ENCODE results near the gene C5AR2.
A peak's percentile ranks its signal among the peaks of the same experiment; 100 is the strongest.
"Not testable (repeated sequence)": the region's sequence is repeated elsewhere in the genome, so short reads cannot be mapped to it uniquely, and the experiment has no call there.

C5AR2 gene

GRCh38 chr19:47323872-47324271, 8.1 kb upstream of the C5AR2 start:
- no peak for DNase-seq (ENCODE audit: low read depth)

DNA sequence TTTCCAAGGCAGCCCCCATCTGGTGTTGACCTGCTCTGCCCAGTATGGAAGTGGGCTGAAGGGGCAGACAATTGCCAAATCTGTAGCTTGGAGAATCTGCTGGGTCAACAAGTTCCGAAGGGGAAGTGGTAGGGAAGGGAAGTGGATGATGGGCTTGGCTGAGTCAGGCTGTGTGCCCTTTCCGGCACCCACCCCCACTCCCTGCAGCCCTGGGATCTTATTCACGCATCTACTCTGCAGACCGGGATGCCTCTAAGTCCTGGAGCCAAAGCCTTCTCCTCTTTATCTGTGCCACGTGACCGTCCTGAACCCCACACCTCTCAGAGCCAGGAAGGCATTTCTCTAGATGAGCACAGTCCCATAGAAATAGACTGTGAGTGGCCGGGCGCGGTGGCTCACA, 7.5 kb upstream of the C5AR2 start:
- no peak for DNase-seq (ENCODE audit: low read depth)

- no peak for DNase-seq (ENCODE audit: low read depth)
Observed at GRCh38 chr19:47330466-47330869, 1.5 kb upstream of the C5AR2 start.

DNA sequence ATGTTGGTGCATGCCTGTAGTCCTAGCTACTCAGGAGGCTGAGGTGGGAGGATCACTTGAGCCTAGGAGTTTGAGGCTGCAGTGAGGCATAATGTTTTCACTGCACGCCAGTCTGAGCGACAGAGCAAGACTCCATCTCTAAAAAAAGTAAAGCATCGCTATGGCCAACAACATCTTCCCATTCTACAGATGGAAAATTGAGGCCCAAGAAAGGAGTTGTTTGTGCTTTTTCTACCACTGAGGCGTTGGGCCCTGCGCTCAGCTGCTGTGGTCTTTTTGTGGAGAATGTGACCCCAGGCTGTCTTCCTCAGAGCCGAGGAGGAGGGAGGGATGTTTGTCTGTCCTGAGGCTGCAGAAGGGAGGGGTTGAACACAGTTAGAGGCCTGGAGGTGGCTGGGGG, 485 bp upstream of the C5AR2 start:
- DNase-seq (ENCODE audit: low read depth): no peak

- DNase-seq (ENCODE audit: low read depth): not testable (repeated sequence)
Observed at GRCh38 chr19:47336765-47337718, 5.1 kb downstream of the C5AR2 start.

- no peak for DNase-seq (ENCODE audit: low read depth)
Observed at GRCh38 chr19:47339196-47339880, 7.4 kb downstream of the C5AR2 start.

GRCh38 chr19:47340477-47341208, 8.7 kb downstream of the C5AR2 start:
- DNase-seq (ENCODE audit: low read depth): no peak

GRCh38 chr19:47341734-47342133, 9.8 kb downstream of the C5AR2 start:
- DNase-seq (ENCODE audit: low read depth): no peak

DNA sequence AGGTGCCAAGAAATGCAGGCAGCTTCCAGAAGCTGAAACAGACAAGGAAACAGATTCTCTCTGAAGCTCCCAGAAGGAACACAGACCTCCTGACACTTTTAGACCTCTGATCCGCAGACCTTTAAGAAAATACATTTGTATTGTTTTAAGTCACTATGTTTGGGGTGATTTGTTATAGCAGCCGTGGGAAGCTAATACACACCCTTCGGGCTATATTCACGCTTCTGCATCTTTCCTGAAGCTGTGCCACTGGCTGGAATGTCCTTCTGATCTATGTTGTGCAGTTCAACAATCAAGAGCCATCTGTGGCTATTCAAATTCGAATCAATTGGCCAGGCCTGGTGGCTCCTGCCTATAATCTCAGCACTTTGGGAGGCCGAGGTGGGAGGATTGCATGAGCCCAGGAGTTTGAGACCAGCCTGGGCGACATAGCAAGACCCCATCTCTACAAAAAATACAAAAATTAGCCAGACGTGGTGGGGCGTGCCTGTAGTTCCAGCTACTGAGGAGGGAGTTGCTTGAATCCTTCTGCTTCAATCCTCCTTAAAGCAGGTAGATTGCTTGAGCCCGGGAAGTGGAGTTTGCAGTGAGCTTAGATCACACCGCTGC, 11.3 kb downstream of the C5AR2 start:
- DNase-seq (ENCODE audit: low read depth): no peak

- no peak for DNase-seq (ENCODE audit: low read depth)
Observed at GRCh38 chr19:47344425-47344824, 12.4 kb downstream of the C5AR2 start.

- DNase-seq (ENCODE audit: low read depth): not testable (repeated sequence)
Observed at GRCh38 chr19:47346024-47346423, 14.0 kb downstream of the C5AR2 start.

DNA sequence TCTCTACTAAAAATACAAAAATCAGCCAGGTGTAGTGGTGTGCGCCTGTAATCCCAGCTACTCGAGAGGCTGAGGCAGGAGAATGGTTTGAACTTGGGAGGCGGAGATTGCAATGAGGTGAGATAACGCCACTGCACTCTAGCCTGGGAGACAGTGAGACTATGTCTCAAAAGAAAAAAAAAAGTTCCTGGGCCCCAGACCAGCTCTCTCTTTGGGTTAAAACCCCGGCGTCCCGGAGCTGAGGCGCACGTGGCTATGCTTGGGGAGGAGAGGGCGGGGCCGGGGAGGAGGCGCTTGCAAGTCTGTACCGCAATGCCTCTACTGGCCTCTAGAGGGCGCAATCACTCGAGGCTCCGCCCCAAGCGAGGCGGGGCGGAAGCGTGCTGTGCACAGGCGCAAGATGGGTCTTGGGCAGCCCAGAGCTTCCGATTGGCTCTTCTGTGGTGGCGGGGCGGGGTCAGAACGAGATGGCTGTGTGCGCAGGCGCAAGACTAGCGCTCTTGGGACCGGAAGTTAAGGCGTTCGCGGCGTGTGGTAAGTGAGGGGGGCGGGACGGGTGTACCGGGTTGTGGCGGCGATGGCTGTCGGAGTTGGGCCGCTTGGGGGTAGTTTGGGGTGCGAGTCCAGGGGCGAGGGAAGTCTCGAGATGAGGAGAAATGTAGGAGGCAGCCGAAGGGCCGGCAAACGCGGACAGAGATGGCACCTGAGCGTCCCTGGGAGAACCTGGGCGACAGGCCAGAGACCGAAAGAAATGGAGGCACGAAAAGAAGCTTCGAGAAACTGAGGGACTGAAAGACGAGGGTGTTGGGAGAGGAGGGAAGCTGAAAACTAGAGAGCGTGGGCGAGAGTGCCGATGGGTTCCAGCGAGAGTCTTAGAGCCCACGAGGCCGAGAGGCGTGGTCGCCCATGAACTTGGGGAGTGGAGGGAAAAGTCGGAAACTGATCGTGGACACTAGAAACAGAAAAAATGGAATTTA, 17.1 kb downstream of the C5AR2 start, which contains the start of gene DHX34:
Gene DHX34, plus strand, starts transcription at position 497 of the 977 bp plus-strand sequence. CDS start 3,716 bp downstream, outside the sequence.
- peak; percentile 96 for DNase-seq (ENCODE audit: low read depth)

DNA sequence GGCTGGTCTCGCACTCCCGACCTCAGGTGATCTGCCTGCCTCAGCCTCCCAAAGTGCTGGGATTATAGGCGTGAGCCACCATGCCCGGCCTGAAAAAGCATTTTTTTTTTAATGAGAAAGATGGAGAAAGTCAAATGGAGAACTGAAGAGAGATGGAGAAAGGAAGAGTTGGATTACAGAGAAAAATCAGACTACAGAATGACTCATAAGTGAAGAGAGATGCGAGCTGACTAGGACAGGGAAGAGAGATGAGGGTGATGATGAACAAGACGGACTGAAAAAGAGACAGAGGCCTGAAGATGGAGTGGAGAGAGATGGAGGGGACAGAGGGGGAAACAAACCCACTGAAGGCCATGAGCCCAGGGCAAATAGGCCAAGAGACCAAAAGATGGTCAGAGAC, 18.7 kb downstream of the C5AR2 start:
- DNase-seq (ENCODE audit: low read depth): no peak

- DNase-seq (ENCODE audit: low read depth): no peak
Observed at GRCh38 chr19:47351548-47351947, 19.6 kb downstream of the C5AR2 start.

GRCh38 chr19:47352095-47352494, 20.1 kb downstream of the C5AR2 start:
- no peak for DNase-seq (ENCODE audit: low read depth)

DNA sequence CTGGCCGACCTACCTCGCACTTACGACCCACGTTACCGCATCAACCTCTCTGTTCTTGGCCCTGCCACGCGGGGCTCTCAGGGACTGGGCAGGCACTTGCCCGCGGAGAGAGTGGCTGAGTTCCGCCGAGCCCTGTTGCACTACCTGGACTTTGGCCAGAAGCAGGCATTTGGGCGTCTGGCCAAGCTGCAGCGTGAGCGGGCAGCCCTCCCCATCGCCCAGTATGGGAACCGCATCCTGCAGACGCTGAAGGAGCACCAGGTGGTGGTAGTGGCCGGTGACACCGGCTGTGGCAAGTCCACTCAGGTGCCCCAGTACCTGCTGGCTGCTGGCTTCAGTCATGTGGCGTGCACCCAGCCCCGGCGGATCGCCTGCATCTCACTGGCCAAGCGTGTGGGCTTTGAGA, 21.3 kb downstream of the C5AR2 start:
- no peak for DNase-seq (ENCODE audit: low read depth)

DNA sequence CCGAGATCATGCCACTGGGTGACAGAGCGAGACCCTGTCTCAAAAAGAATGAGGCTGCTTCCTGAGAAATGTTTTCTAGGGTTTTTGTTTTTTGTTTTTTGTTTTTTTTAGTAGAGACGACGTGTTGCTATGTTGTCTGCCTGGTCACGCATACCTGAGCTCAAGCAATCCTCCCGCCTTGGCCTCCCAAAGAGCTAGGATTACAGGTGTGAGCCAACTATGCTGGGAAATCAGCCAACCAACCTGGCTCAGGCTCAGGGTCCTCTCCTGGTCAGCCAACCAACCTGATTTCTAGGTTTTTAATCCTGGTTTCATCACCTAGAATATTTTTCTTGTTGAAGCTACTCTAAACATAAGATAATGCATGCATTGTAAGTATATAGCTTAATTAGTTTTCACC, 24.9 kb downstream of the C5AR2 start:
- no peak for DNase-seq (ENCODE audit: low read depth)

DNA sequence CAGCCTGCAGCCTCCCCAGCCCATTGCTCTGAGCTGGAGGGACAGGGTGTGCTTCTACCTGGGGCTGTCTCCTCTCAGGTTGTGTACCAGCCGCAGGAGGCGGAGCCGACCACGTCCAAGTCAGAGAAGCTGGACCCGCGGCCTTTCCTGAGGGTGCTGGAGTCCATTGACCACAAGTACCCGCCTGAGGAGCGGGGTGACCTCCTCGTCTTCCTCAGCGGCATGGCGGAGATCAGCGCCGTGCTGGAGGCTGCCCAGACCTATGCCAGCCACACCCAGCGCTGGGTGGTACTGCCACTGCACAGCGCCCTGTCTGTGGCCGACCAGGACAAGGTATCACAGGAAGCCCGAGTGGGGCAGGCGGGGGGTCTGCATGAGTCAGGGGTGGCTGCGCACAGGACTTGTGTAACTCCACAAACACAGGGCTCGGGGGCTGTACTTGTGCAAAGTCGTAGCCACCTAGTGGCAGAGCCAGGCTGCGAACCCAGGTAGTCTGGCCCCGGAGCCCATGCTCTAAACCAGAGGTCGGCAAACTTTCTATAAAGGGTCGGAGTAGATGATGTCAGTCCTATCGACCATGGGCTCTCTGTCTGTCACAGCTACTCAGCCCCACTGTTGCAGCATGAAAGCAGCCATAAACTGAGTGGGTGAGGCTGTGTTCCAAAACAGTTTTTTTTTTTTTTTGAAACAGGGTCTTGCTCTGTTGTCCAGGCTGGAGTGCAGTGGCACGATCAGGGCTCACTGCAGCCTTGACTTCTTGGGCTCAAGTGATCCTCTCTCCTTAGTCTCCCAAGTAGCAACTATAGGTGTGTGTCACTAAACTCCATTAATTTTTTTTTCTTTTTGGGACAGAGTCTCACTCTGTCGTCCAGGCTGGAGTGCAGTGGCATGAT, 26.1 kb downstream of the C5AR2 start:
- no peak for DNase-seq (ENCODE audit: low read depth)

DNA sequence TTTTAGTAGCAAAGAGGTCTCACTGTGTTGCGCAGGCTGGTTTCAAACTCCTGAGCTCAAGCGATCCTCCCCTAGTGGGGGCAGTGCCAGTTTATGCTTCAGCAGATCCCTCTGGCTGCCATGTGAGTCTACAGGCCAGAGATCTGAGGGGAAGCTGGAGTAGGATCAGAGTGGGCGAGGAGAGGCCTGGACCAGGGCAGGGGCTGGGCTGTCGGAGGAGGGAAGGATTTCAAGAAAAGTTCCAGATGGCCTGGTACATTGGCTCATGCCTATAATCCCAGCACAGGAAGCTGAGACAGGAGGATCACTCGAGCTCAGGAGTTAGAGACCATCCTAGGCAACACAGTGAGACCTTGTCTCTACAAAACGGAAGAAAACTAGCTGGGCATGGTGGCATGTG, 27.0 kb downstream of the C5AR2 start:
- DNase-seq (ENCODE audit: low read depth): no peak

GRCh38 chr19:47362321-47362720, 30.3 kb downstream of the C5AR2 start:
- DNase-seq (ENCODE audit: low read depth): no peak
